GM12872 (cell line): Measurements from ENCODE around the gene SNX32.

ENCODE experiments used
- TF ChIP-seq, protein P1 (sequence below): IDR thresholded peaks from 3 replicates; pipeline ENCODE4 v1.5.1; 2011; ENCODE audit warnings: low read depth, mild to moderate bottlenecking, low read length, moderate library complexity; ENCODE audit not compliant: insufficient read depth

SNX32 gene

DNA sequence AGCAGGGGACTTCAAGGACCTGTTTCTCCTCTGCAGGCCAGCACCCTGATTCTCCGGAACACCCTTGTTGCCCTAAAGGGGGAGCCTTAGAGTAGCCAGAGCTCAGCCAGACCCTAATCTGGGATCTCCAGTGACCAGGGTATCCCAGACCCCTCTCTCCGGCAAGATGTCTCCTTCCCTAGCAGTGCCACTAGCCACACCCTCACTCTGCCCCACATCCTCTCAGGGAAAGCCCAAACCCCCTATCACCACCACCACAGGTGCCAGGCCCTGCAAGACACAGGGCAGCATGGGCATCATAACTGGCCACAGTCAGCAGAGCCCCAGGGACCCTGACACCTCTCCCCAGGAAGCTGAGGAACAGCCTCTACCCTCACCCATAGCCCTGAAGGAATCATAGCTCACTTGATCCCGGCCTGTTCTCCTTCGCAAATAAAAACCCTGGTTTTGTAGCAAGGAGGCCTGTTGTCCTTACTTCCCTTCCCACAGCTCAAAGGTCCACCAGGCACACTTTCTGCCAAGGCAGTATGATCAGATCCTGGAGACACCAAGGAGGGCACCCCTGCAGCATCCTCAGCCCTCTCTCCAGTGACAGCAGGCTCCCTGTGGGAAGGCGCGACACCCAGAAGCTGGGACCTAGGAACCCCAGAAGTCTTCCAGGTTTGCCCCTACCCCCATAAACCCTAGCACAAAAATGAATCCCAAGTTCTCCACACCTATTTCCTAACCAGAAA lies 19.6 kb downstream of the SNX32 start:
- TF ChIP-seq, protein P1, sequence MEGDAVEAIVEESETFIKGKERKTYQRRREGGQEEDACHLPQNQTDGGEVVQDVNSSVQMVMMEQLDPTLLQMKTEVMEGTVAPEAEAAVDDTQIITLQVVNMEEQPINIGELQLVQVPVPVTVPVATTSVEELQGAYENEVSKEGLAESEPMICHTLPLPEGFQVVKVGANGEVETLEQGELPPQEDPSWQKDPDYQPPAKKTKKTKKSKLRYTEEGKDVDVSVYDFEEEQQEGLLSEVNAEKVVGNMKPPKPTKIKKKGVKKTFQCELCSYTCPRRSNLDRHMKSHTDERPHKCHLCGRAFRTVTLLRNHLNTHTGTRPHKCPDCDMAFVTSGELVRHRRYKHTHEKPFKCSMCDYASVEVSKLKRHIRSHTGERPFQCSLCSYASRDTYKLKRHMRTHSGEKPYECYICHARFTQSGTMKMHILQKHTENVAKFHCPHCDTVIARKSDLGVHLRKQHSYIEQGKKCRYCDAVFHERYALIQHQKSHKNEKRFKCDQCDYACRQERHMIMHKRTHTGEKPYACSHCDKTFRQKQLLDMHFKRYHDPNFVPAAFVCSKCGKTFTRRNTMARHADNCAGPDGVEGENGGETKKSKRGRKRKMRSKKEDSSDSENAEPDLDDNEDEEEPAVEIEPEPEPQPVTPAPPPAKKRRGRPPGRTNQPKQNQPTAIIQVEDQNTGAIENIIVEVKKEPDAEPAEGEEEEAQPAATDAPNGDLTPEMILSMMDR: 0 out of 3 replicates have a peak, but pooled peaks have one; percentile 7

DNA sequence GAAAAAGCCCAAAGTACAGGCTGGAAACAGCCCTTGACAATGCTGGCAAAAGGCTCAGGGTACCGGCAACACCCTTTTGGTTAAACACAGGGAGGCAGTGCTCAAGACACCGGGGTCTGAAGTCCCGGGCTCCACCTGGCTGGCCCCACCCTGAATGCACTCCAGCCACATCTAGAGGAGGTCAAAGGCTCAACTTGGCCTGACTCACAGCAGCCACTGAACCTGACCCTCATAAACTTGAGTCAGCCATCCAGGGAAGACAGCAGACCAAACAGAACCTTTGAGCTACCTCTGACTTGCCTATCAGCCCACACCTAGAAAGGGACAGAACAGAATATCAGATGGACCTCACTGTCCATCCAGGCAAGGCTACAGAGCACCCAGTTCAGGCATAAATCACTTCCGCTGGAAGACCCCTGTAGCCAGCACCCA lies 20.4 kb downstream of the SNX32 start:
- TF ChIP-seq, protein P1: no peak

DNA sequence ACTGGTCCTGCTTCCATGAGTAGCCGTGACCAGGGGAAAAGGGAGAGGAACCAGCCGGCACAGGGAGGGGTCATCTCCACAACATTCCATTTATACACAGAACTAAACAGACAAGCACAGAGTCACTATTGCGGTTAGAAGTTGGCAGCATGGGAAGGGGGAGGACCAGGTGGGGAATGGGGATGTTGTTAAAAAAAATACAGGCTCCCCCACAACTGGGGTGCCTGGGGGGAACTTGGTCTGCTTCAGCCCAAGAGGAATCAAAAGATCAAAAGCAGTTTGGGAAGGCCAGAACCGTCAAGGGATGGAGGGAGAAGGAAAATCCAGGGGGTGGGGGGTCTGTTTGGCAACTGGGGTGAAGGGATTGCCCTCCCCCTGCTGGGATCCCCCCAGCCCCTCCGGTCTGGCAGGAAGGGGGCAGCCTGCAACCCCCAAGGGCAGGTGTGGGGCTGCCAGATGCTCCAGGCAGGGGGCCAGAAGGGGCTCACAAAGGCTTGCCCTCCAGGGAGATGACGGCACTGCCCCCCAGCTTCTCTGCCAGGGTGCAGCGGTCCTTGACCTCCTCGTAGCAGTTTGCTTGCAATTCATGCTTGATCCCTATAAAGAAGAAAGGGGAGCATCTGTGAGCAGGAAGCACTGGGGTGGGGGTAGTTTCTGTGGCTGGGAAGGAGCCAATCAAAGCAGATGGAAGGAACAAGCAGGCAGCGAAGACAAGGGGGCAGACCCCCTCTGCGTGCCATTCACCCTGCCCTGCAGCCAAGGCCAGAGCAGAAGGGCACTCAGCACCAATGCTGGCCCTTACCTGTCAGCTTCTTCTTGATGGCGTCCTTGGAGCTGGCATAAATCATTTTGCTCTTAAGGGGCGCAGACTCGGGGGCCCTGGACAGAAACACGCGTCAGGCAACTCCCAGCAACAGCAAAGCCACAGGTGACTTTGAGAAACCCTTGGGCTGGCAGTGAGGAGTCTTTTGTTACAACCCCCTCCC lies 21.4 kb downstream of the SNX32 start:
- TF ChIP-seq, protein P1: no peak

DNA sequence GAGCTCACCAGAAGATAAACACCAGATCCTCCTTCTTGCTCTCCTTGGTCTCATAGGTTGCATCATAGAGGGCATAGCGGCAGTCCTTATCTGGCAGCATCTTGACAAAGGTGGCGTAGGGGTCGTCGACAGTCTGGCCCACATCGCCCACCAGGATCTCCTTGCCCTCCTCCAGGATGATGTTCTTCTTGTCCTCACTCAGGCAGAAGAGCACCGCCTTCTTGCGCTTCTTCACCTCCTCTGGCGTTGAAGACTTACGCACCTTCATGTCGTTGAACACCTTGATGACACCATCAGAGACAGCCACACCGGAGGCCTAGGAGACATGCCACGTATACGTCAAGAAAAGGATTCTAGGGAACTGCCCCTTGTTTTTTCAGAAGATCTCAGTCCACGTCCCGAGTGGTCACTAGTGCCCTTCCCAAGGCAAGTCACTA lies 22.2 kb downstream of the SNX32 start:
- TF ChIP-seq, protein P1: no peak

DNA sequence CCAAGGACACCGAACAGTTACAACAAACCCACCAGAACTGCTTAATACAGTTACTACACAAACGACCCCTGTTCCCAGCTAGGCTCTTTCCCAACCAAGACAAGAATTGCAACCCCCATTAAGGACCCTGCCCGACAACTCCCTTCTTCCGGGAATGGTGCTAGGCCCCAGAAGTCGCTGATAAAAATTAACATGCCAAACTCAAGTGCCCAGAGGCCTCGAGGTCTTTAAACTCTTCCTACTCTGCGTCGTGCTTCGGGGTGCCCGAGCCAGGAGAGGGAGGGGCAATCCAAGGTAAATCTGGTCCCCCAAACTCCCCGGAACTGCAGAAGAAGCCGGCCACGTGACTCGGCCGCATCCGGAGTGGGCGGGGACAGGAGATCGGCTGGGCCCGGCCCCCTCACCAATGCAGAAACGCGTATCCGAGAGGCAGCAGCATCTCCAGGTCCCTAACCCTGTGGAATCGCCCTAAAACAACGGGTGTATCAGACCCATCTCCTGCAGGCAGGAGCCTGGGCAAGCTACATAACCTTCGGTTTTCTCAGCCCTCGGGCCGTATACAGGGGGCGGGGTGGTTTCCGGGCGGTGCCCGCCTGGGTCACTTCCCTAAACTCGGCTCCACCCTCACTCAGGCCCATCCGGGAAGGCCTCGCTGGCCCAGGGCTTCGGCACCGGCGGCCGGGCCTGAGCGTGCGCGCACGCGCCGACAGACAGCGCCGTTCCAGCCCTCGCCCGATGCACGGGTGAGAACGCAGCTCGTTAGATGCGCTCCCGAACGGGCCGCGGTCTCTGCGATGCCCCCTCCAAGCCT lies 23.1 kb downstream of the SNX32 start:
- TF ChIP-seq, protein P1: no peak

DNA sequence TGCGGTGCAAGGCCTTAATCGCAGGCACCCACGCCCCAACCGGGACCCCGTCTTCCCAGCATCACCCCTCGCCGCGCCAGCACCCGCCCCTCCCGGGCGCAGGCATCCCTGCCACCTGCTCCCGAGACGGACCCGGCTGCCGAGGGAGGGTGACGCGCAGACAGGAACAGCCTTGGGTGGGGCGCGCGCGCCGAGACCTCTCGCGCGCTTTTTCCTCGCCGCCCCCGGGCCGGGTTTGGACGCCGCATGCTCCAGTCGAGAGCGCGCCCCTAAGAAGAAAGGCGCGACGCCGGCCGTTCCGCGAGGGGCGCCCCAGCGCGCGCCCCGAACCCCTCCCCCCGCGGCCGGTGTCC lies 23.7 kb downstream of the SNX32 start:
- TF ChIP-seq, protein P1: no peak
